K562 (cell line): ENCODE data around the gene PI4KA. TPM values are rescaled to one million over a fixed set of nuclear protein-coding genes. Genes with fewer than 3 reads are reported as not detected.

ENCODE experiments used
- CEBPG ChIP-seq, 3 experiments: fragments of 200-800 bp in 1 of 3; sonication (Bioruptor generic) in 1 of 3; sonication (generic) in 1 of 3; formaldehyde crosslinking in 1 of 3; IDR thresholded peaks in 2 of 3; conservative IDR thresholded peaks in 1 of 3; 2 replicates each; pipeline versions ENCODE4 v1.6.1 to v1.8.0; 2016 to 2022; ENCODE audit warnings: missing compliant biosample characterization in 2 of 3, missing genetic modification characterization in 2 of 3, mild to moderate bottlenecking in 1 of 3, missing genetic modification reagents in 1 of 3
- HCFC1 ChIP-seq: IDR thresholded peaks from 2 replicates; pipeline ENCODE4 v1.6.1; 2012; ENCODE audit warnings: low read depth, low read length, improper control_type of control experiment
- RBM14 ChIP-seq: fragments of 200-400 bp; formaldehyde crosslinking; IDR thresholded peaks from 2 replicates; pipeline ENCODE4 v1.6.1; 2018; ENCODE audit warnings: low read depth, mild to moderate bottlenecking, low read length, moderate library complexity, borderline replicate concordance; ENCODE audit not compliant: insufficient read depth
- polyA plus RNA-seq, 8 experiments: library from polyadenylated mRNA; depleted of rRNA in 4 of 8; stranded (reverse) in 5 of 8; unstranded in 3 of 8; fragments of >200 nt; fragmentation: Nextera tagmentation in 2 of 8; fragmentation: Illumina TruSeq in 1 of 8; extraction: Ambion mirVana in 2 of 8; extraction: Trizol in 1 of 8; gene quantifications; 2 replicates each; pipeline versions ENCODE4 v1.2.1 to v1.2.3, GENCODE V29; 2011 to 2014; ENCODE audit warnings: inconsistent platforms in 1 of 8, missing spikeins in 1 of 8
- total RNA-seq, 7 experiments: library from RNA; depleted of rRNA in 6 of 7; stranded (reverse); fragments of >200 nt in 6 of 7; fragmentation: Illumina TruSeq in 2 of 7; extraction: Trizol in 2 of 7; gene quantifications; 2 replicates each; pipeline versions ENCODE4 v1.2.1 to v1.2.3, GENCODE V29; 2011 to 2021; ENCODE audit warnings: low replicate concordance in 1 of 7
- TF ChIP-seq, protein P1 (sequence below): sonication (generic); formaldehyde crosslinking; IDR thresholded peaks from 2 replicates; pipeline ENCODE4 v1.8.1; 2023; ENCODE audit warnings: mild to moderate bottlenecking, missing genetic modification reagents
- TF ChIP-seq, protein P2 (sequence below), 3 experiments: IDR thresholded peaks in 2 of 3; conservative IDR thresholded peaks in 1 of 3; 2 replicates each; pipeline ENCODE4 v1.5.1; 2011 to 2012; ENCODE audit warnings: low read length in 3 of 3, mild to moderate bottlenecking in 3 of 3, control low read depth in 2 of 3, improper control_type of control experiment in 1 of 3, inconsistent platforms in 1 of 3, low read depth in 1 of 3, mixed read lengths in 1 of 3, moderate library complexity in 1 of 3; ENCODE audit not compliant: insufficient read depth in 2 of 3

Gene PI4KA
- total and polyA plus RNA-seq, 9 of the 15 experiments (the other 6 are each of a cell fraction or from before 2014, with no cell fraction given) = 7.3 to 187 (median 84.7) TPM

- TF ChIP-seq, protein P1, sequence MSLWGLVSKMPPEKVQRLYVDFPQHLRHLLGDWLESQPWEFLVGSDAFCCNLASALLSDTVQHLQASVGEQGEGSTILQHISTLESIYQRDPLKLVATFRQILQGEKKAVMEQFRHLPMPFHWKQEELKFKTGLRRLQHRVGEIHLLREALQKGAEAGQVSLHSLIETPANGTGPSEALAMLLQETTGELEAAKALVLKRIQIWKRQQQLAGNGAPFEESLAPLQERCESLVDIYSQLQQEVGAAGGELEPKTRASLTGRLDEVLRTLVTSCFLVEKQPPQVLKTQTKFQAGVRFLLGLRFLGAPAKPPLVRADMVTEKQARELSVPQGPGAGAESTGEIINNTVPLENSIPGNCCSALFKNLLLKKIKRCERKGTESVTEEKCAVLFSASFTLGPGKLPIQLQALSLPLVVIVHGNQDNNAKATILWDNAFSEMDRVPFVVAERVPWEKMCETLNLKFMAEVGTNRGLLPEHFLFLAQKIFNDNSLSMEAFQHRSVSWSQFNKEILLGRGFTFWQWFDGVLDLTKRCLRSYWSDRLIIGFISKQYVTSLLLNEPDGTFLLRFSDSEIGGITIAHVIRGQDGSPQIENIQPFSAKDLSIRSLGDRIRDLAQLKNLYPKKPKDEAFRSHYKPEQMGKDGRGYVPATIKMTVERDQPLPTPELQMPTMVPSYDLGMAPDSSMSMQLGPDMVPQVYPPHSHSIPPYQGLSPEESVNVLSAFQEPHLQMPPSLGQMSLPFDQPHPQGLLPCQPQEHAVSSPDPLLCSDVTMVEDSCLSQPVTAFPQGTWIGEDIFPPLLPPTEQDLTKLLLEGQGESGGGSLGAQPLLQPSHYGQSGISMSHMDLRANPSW = peak; percentile 100
- TF ChIP-seq CEBPG (CRISPR knock-in tag; IDR thresholded peaks at IDR 0.05) (no peak), CEBPG (tag; conservative IDR thresholded peaks at IDR 0.05 in 1 of 2, IDR thresholded peaks at IDR 0.05 in 1 of 2) (no peak), HCFC1 (peak; percentile 82), RBM14 (0 out of 2 replicates have a peak, but pooled peaks have one; percentile 94)
- TF ChIP-seq, protein P2, sequence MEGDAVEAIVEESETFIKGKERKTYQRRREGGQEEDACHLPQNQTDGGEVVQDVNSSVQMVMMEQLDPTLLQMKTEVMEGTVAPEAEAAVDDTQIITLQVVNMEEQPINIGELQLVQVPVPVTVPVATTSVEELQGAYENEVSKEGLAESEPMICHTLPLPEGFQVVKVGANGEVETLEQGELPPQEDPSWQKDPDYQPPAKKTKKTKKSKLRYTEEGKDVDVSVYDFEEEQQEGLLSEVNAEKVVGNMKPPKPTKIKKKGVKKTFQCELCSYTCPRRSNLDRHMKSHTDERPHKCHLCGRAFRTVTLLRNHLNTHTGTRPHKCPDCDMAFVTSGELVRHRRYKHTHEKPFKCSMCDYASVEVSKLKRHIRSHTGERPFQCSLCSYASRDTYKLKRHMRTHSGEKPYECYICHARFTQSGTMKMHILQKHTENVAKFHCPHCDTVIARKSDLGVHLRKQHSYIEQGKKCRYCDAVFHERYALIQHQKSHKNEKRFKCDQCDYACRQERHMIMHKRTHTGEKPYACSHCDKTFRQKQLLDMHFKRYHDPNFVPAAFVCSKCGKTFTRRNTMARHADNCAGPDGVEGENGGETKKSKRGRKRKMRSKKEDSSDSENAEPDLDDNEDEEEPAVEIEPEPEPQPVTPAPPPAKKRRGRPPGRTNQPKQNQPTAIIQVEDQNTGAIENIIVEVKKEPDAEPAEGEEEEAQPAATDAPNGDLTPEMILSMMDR (IDR thresholded peaks at IDR 0.05 in 2 of 3, conservative IDR thresholded peaks at IDR 0.05 in 1 of 3; ENCODE audit: insufficient read depth in 2 of 3, low read depth in 1 of 3, low read length in 3 of 3) = peak in 1 of 3 experiments; percentile 42; a peak in 2 of 6 replicates
Observed at GRCh38 chr22:20858615-20859416, at the start of gene PI4KA, which contains the start of gene SNAP29 (continued).
